Left ventricle myocardium inferior (tissue), 1 donor: ENCODE data around the gene TOP3B. TPM values are rescaled to one million over a fixed set of nuclear protein-coding genes. Genes with fewer than 3 reads are reported as not detected.

Source experiments
- DNase-seq: peaks from one replicate; pipeline ENCODE4 v3.0.0-alpha.2; 2020
- H3K27ac ChIP-seq: fragments of 200-600 bp; replicated peaks from 2 replicates; pipeline ENCODE4 v1.8.0; 2021
- H3K27me3 ChIP-seq: fragments of 200-600 bp; 2 replicates; pipeline ENCODE4 v1.8.0; 2021; ENCODE audit warnings: low read depth
- H3K36me3 ChIP-seq: fragments of 200-600 bp; 2 replicates; pipeline ENCODE4 v1.8.0; 2021
- H3K4me1 ChIP-seq: fragments of 200-600 bp; 2 replicates; pipeline ENCODE4 v1.8.0; 2021
- H3K4me3 ChIP-seq: fragments of 200-600 bp; 2 replicates; pipeline ENCODE4 v1.8.0; 2021; ENCODE audit warnings: mild to moderate bottlenecking, moderate library complexity
- H3K9me3 ChIP-seq: fragments of 200-600 bp; replicated peaks from 2 replicates; pipeline ENCODE4 v1.8.0; 2021
- CTCF ChIP-seq: fragments of 200-600 bp; IDR thresholded peaks from 2 replicates; pipeline ENCODE4 v1.8.0; 2021; ENCODE audit warnings: antibody characterized with exemption, mild to moderate bottlenecking, borderline replicate concordance
- intact Hi-C: fragments of 100-400 bp; cut with micrococcal nuclease; formaldehyde crosslinking; loops from one replicate; pipeline ENCODE4 v1.11.0; 2022
- total RNA-seq: library from RNA; stranded (reverse); fragmentation: NEBNext Ultra II Directional; extraction: Animal tissue kit (Norgen Biotek cat#: 25700); gene quantifications from one replicate; pipeline ENCODE4 v1.2.1, GENCODE V29; 2021
- donor health status: DM: no; HTN: yes; CAD: no; lungs with severe emphysema.

TOP3B gene
- total RNA-seq, 1 donor from 2014 or later = 11.2 TPM

DNA sequence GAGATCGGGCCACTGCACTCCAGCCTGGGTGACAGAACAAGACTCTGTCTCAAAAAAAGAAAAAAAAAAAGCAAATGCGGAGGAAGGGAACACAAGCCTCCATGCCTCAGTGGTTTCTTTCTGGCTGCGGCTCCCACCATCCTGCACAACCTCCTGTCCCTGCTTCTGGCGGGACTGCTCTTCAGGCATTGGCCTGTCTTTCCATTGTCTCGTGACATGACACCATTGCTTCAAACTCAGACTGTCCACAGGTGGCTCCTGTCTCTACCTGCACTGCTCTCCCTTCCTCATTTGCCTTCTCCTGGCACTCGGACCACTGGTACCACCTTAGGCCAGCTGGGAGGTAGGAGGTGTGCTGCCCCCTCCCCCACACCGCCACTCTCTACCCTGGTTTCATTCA, 19.3 kb downstream of the TOP3B start:
- intact Hi-C loops = no loop called here
- peaks cover 91% of the 10 kb centered on the region for H3K36me3 ChIP-seq
- no peak for TF ChIP-seq CTCF
- no peak overlapping the region for H3K27ac ChIP-seq
- H3K27me3 ChIP-seq = no peaks in the 10 kb centered on the region
- DNase-seq = no peak
- H3K4me1 ChIP-seq = no peaks in the 10 kb centered on the region
- H3K9me3 ChIP-seq = no peaks in the 10 kb centered on the region
- no peak overlapping the region for H3K4me3 ChIP-seq

- no peak for TF ChIP-seq CTCF
- no peak for DNase-seq
- H3K27ac ChIP-seq = no peak overlapping the region
- peaks cover 85% of the 10 kb centered on the region for H3K36me3 ChIP-seq
- H3K9me3 ChIP-seq = no peaks in the 10 kb centered on the region
- no peak overlapping the region for H3K4me3 ChIP-seq
- intact Hi-C loops = no loop called here
- H3K27me3 ChIP-seq = no peaks in the 10 kb centered on the region
- no peaks in the 10 kb centered on the region for H3K4me1 ChIP-seq
Measured at GRCh38 chr22:21962655-21962949, 20.0 kb downstream of the TOP3B start.

GRCh38 chr22:21961886-21962654, 20.5 kb downstream of the TOP3B start:
- Histone ChIP-seq H3K9me3 (no peaks in the 10 kb centered on the region), H3K4me1 (no peaks in the 10 kb centered on the region), H3K36me3 (peaks cover 80% of the 10 kb centered on the region), H3K4me3 (no peak overlapping the region), H3K27ac (no peak overlapping the region), H3K27me3 (no peaks in the 10 kb centered on the region)
- DNase-seq = no peak
- intact Hi-C loops = no loop called here
- TF ChIP-seq CTCF = no peak

DNA sequence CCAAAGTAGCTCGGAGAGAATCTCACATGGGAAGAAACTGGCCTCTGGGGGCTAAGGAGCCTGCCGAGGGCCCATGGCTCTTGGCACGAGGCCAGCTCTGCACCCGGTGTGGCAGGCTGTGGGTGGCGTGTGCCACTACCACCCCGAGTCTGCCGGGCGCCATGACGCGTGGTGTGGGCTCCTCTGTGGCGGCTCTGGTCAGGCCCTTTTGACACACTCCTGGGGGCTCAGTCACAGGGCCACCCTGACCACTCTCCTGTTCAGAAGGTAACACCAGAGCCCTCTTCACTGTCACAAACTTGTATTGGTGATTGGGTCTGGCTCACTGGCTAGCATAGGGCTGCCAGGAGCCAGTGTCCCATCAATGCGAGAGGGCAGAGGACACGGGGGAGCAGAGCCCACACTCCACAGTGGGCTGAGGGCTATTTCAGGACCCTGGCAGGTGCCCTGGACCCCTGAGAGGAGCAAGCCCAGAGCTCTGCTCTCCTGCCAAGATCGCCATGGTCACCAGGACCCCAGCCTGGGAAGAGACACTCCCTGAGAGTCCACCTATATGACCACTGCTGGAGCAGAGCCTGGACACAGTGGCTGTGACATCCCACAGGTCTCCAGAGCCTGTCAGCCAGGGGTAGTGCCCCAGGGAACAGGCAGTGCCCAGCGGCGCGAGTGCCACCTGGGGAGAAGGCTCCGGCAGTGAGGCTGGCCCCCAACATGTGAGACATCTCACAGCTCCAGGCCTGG, 21.3 kb downstream of the TOP3B start:
- no peak overlapping the region for H3K4me3 ChIP-seq
- H3K4me1 ChIP-seq = no peaks in the 10 kb centered on the region
- H3K9me3 ChIP-seq = no peaks in the 10 kb centered on the region
- H3K27me3 ChIP-seq = no peaks in the 10 kb centered on the region
- H3K36me3 ChIP-seq = peaks cover 72% of the 10 kb centered on the region
- no peak for DNase-seq
- no peak overlapping the region for H3K27ac ChIP-seq
- no peak for TF ChIP-seq CTCF
- intact Hi-C loops = no loop called here

DNA sequence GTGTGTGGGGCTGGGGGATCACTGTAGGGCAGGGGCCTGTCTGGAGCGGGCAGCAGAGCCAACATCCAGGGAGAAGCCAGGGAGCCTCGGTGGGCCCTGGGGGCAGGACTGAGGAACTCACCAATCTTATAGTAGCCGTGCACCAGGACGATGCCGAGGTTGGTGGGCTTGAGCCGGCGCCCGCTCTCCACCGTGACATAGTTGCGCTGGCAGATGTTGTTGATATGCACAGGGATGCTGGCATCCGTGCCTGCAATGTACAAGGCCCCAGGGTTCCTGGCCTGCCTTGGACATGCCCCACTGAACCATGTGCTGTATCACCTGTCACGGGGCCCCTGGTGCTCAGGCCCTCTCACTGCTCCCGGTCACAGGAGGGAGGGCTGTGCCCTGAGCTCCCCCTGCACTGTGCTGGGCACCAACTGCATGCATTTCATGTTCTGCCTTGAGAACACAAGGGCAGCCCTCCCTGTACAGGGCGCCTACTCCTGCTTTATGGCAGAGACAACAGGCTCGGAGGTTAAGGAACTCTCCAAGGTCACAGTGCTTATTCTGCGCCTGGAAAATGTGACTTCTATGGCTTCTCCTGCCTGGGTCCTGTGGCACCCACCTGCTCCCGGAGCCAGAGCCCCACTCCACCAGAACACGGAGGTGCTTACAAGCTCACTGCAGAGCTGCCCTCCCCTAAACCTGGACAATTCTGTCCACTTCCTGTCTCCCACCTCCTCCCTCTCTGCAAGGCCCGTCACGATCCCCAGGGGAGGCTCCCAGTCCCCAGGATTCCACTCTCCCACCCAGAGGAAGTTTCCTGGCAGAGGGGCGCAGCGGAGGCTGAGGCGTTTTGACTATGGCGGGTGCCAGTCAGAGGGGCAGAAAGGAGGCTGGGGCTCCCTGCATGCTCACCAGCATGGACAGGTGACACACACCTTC, 22.1 kb downstream of the TOP3B start:
- H3K36me3 ChIP-seq = peaks cover 64% of the 10 kb centered on the region
- no peaks in the 10 kb centered on the region for H3K9me3 ChIP-seq
- no peak for TF ChIP-seq CTCF
- H3K27me3 ChIP-seq = no peaks in the 10 kb centered on the region
- no peak overlapping the region for H3K27ac ChIP-seq
- intact Hi-C loops = no loop called here
- DNase-seq = no peak
- no peak overlapping the region for H3K4me3 ChIP-seq
- no peaks in the 10 kb centered on the region for H3K4me1 ChIP-seq
